Transverse colon (tissue), 3 donors: ENCODE data around the gene GFPT2.

Experiments
- EP300 ChIP-seq: sonication (generic); formaldehyde crosslinking; IDR thresholded peaks from one replicate; pipeline ENCODE4 v1.6.1; 2017; ENCODE audit warnings: antibody characterized with exemption, low read depth
- POLR2A ChIP-seq: fragments of 450-650 bp; IDR thresholded peaks from one replicate; pipeline ENCODE4 v1.6.1; 2016; ENCODE audit warnings: antibody characterized with exemption, mild to moderate bottlenecking, moderate library complexity
- TF ChIP-seq, protein P1 (sequence below), 5 experiments: fragments of 200-600 bp in 3 of 5; fragments of 450-650 bp in 2 of 5; sonication (generic) in 3 of 5; IDR thresholded peaks; 1 replicate in 2 of 5; 2 replicates in 3 of 5; pipeline ENCODE4 v1.5.1; 2016 to 2017; ENCODE audit warnings: antibody characterized with exemption in 5 of 5, inconsistent platforms in 3 of 5, mild to moderate bottlenecking in 2 of 5, moderate library complexity in 1 of 5

DNA sequence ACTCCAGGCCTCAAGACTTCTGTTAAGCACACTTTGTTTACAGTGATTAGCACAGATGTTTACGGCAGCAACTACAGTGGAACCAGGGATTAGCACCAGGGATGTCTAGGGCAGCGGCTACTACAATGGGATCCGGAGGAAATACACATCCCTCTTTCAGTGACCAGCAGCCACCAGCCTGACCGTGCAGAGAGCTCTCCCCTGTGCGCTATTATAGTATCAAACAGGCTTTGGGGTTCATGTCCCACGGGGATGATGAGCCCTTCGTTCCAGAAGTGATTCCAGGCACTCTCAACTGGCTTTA lies 21.5 kb downstream of the GFPT2 start:
- TF ChIP-seq, protein P1, sequence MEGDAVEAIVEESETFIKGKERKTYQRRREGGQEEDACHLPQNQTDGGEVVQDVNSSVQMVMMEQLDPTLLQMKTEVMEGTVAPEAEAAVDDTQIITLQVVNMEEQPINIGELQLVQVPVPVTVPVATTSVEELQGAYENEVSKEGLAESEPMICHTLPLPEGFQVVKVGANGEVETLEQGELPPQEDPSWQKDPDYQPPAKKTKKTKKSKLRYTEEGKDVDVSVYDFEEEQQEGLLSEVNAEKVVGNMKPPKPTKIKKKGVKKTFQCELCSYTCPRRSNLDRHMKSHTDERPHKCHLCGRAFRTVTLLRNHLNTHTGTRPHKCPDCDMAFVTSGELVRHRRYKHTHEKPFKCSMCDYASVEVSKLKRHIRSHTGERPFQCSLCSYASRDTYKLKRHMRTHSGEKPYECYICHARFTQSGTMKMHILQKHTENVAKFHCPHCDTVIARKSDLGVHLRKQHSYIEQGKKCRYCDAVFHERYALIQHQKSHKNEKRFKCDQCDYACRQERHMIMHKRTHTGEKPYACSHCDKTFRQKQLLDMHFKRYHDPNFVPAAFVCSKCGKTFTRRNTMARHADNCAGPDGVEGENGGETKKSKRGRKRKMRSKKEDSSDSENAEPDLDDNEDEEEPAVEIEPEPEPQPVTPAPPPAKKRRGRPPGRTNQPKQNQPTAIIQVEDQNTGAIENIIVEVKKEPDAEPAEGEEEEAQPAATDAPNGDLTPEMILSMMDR (IDR thresholded peaks at IDR 0.05): no peak
- no peak for TF ChIP-seq POLR2A
- no peak for TF ChIP-seq EP300
